HG03103 (cell line): ENCODE data around the gene RAX.

Experiments
- ATAC-seq: cut with Tn5 transposase; IDR thresholded peaks from one replicate; pipeline ENCODE4 v1.9.1; 2021; ENCODE audit warnings: low read depth; ENCODE audit not compliant: unreplicated experiment

RAX gene

DNA sequence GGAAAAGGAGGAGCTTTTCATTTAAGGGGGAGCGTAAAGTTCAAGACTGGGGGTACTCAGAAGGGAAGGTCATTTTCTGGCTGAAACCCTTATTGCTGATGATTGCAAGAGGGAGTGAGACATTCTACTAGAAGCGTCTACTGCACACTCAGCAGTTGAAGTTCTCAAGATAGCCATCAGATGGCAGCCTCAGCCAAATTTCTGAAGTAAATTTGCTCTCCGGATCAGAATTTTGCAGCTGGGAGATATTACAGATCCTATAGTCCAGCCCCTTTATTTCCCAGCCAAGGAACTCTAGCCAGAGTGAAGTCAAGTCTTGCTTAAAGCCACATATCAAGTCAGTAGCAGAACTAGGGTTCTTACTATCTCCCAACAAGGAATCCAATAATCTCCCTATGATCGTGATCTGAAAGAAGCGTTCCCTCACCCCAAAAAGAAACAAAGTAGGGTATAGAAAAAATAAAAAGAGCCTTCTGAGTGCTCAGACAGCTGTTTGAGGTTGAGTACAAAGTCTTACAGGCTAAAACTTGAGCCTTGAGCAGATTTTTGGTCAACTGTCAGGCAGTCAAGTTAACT, 24.0 kb downstream of the RAX start:
- ATAC-seq, result no peak

- no peak for ATAC-seq
Observed at GRCh38 chr18:59246796-59247195, 26.5 kb downstream of the RAX start.

GRCh38 chr18:59242906-59243305, 30.3 kb downstream of the RAX start:
- no peak for ATAC-seq

DNA sequence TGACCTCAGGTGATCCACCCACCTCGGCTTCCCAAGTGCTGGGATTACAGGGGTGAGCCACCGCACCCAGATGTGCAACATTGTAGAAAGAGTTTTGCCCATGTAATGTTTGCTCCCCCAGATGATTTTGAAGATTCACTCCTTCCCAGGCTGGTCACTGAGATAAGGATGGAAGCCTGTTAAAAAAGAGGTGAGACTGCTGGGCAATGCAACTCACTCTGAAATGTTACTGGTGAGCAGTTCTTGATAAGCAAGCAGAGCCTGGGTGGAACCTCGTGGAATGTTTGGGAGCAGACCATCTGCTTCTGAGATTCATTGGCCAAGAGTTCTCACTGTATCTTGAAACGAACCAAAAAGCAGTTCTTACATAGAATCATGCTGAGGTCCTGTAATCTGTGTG, 33.6 kb downstream of the RAX start:
- ATAC-seq, result no peak

- ATAC-seq, result no peak
Observed at GRCh38 chr18:59238385-59238784, 34.9 kb downstream of the RAX start.

- no peak for ATAC-seq
Observed at GRCh38 chr18:59233017-59233410, 40.2 kb downstream of the RAX start.

DNA sequence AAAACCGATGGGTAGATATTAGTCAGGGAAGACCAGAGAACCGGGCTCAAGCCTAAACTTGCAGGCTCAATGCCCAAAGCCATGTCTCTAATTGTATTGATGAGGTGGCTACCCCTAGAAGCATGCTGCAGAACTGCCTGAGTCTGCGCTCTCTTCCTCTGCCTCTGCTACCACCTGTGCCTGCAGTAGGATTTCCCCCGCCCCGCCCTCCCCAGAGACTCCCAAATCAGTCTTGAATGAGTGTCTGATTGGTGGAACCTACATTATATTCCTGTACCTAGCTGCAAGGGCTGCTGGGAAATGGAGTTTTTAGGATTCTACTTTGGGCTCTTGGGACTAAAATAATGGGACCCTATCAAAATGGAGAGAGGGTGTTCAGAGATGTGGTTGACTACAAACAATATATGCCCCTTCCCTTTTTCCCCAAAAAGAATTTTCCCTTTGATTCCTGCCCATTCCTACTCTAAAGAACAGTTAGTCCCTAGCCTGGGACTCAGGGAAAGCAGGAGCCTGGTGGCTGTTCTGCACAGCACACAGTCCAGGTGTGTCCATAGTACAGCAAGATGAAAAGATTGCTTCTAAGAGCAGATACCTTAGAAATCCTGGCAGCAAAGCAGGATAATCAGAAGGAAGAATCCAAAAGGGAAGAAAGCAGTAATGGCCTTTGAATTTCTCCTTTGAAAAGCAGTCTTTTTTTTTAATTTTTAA, 40.8 kb downstream of the RAX start:
- ATAC-seq, result no peak

GRCh38 chr18:59231877-59232276, 41.4 kb downstream of the RAX start:
- ATAC-seq, result no peak

GRCh38 chr18:59231114-59231513, 42.1 kb downstream of the RAX start:
- ATAC-seq, result no peak

GRCh38 chr18:59229701-59230443, 43.4 kb downstream of the RAX start:
- ATAC-seq, result no peak

GRCh38 chr18:59229191-59229590, 44.1 kb downstream of the RAX start:
- no peak for ATAC-seq

DNA sequence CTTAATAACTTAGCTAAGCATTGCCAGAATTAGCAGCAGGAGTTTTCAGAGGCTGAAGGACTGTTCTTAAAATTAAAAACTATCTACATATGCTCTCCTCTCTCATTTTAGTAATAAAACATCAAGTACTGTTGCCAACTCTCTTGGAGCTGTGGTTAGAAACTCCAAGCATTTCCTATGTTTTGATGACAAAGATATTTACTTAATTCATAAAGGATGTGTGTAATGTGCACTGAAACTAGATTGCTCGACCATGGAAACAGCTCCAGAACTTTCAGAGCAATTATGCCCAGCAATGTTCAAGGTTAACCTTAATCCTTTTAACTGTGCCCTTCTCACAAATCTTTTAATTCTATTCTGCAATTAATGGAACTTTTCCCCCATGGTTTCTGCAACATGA, 44.9 kb downstream of the RAX start:
- ATAC-seq, result no peak

- no peak for ATAC-seq
Observed at GRCh38 chr18:59222341-59222740, 50.9 kb downstream of the RAX start.

GRCh38 chr18:59220784-59221765, 52.2 kb downstream of the RAX start:
- ATAC-seq, result no peak

GRCh38 chr18:59220164-59220783, 53.0 kb downstream of the RAX start:
- ATAC-seq, result no peak

- ATAC-seq, result no peak
Observed at GRCh38 chr18:59219672-59220163, 53.5 kb downstream of the RAX start, which contains the start of gene GRP. GRP (plus strand) TSS chr18:59220158; CDS start chr18:59220266, 108 bp downstream.

GRCh38 chr18:59218018-59218417, 55.2 kb downstream of the RAX start:
- ATAC-seq, result no peak
